ENCODE measurements around the gene SF3B2. TPM values are rescaled to one million over a fixed set of nuclear protein-coding genes. Genes with fewer than 3 reads are reported as not detected.
A peak's percentile ranks its signal among the peaks of the same experiment; 100 is the strongest.

The SF3B2 gene
- total and polyA plus RNA-seq, 9 of the 15 experiments (the other 6 are each of a cell fraction or from before 2014, with no cell fraction given) = 58.3 to 248 (median 157) TPM

GRCh38 chr11:66051766-66052663, at the start of gene SF3B2 (continued):
- TF ChIP-seq ZBTB12 (CRISPR knock-in tag; IDR thresholded peaks at IDR 0.05) (peak; percentile 78), E2F8 (IDR thresholded peaks at IDR 0.05; ENCODE audit: low read depth, partially characterized antibody) (peak; percentile 94), PRDM10 (IDR thresholded peaks at IDR 0.05; ENCODE audit: partially characterized antibody) (peak; percentile 58), BMI1 (IDR thresholded peaks at IDR 0.05; ENCODE audit: low read length) (no peak), ZKSCAN3 (CRISPR knock-in tag; IDR thresholded peaks at IDR 0.05) (no peak), PTTG1 (tag; IDR thresholded peaks at IDR 0.05; ENCODE audit: low read depth) (no peak), SPI1 (IDR thresholded peaks at IDR 0.05; ENCODE audit: borderline replicate concordance, low read depth, low read length) (no peak), ILF3 (IDR thresholded peaks at IDR 0.05; ENCODE audit: borderline replicate concordance) (no peak), ATF3 (IDR thresholded peaks at IDR 0.05) (no peak), ATF3 (CRISPR knock-in tag; conservative IDR thresholded peaks at IDR 0.05) (0 out of 2 replicates have a peak, but pooled peaks have one; percentile 12), MEF2A (IDR thresholded peaks at IDR 0.05; ENCODE audit: control insufficient read depth, low read depth, low read length) (no peak), TOE1 (IDR thresholded peaks at IDR 0.05; ENCODE audit: borderline replicate concordance) (no peak), TOE1 (CRISPR knock-in tag; IDR thresholded peaks at IDR 0.05; ENCODE audit: borderline replicate concordance, low read depth) (no peak), MAFF (IDR thresholded peaks at IDR 0.05; ENCODE audit: low read length) (no peak), CCAR2 (IDR thresholded peaks at IDR 0.05; ENCODE audit: low read depth, low read length) (no peak), SAFB (IDR thresholded peaks at IDR 0.05; ENCODE audit: borderline replicate concordance, low read depth, low read length) (no peak), ARID3B (CRISPR knock-in tag; IDR thresholded peaks at IDR 0.05; ENCODE audit: borderline replicate concordance) (no peak)

Data from K562 (cell line).